CD14-positive monocyte (primary cell): Measurements from ENCODE around the gene NGFR. TPM values are rescaled to one million over a fixed set of nuclear protein-coding genes. Genes with fewer than 3 reads are reported as not detected.

Experiments
- DNase-seq, 3 donors: peaks; one replicate each; pipeline ENCODE4 v3.0.0-alpha.2; 2011 to 2022
- H2AFZ ChIP-seq: 2 replicates; pipeline ENCODE4 v1.6.0; 2012; ENCODE audit warnings: mild to moderate bottlenecking, low read depth, low read length, inconsistent platforms; ENCODE audit not compliant: insufficient read depth, poor library complexity, severe bottlenecking
- H3K27ac ChIP-seq, 2 donors: 1 replicate in 1 of 2; 2 replicates in 1 of 2; pipeline ENCODE4 v1.5.1; 2012 to 2013; ENCODE audit warnings: low read length in 2 of 2, control low read depth in 1 of 2, inconsistent platforms in 1 of 2, low read depth in 1 of 2, mild to moderate bottlenecking in 1 of 2
- H3K27me3 ChIP-seq, 2 donors: one replicate each; pipeline versions ENCODE4 v1.6.0 to v1.6.1; 2011 to 2013; ENCODE audit warnings: low read length in 2 of 2; ENCODE audit not compliant: control insufficient read depth in 2 of 2, insufficient read depth in 2 of 2
- H3K36me3 ChIP-seq, 2 donors: replicated peaks in 1 of 2; 1 replicate in 1 of 2; 2 replicates in 1 of 2; pipeline versions ENCODE4 v1.5.1 to v1.6.1; 2012 to 2013; ENCODE audit warnings: low read length in 2 of 2, control low read depth in 1 of 2, inconsistent platforms in 1 of 2, mild to moderate bottlenecking in 1 of 2; ENCODE audit not compliant: insufficient read depth in 2 of 2, control insufficient read depth in 1 of 2
- H3K4me1 ChIP-seq, 2 donors: 1 replicate in 1 of 2; 2 replicates in 1 of 2; pipeline versions ENCODE4 v1.5.1 to v1.6.1; 2012 to 2013; ENCODE audit warnings: low read length in 2 of 2, control low read depth in 1 of 2, inconsistent platforms in 1 of 2, mild to moderate bottlenecking in 1 of 2, moderate library complexity in 1 of 2; ENCODE audit not compliant: insufficient read depth in 2 of 2, control insufficient read depth in 1 of 2
- H3K4me2 ChIP-seq: replicated peaks from 2 replicates; pipeline ENCODE3; 2012; ENCODE audit warnings: low read length, moderate library complexity, mild to moderate bottlenecking; ENCODE audit not compliant: poor library complexity, severe bottlenecking; ENCODE audit errors: extremely low read depth
- H3K4me3 ChIP-seq, 3 experiments: fragments of 200-600 bp in 1 of 3; sonication (generic) in 1 of 3; replicated peaks in 1 of 3; 1 replicate in 2 of 3; 2 replicates in 1 of 3; pipeline ENCODE4 v1.5.1; 2011 to 2013; ENCODE audit warnings: low read length in 3 of 3, mild to moderate bottlenecking in 3 of 3, control low read depth in 2 of 3, low read depth in 2 of 3, inconsistent platforms in 1 of 3, moderate library complexity in 1 of 3
- H3K79me2 ChIP-seq: 2 replicates; pipeline ENCODE4 v1.6.0; 2012; ENCODE audit warnings: mild to moderate bottlenecking, control low read depth, inconsistent platforms, low read length, moderate library complexity; ENCODE audit not compliant: insufficient read depth
- H3K9ac ChIP-seq: 2 replicates; pipeline ENCODE4 v1.6.0; 2017; ENCODE audit warnings: low read length, mild to moderate bottlenecking; ENCODE audit not compliant: insufficient read depth, poor library complexity, severe bottlenecking
- H3K9me3 ChIP-seq, 2 donors: replicated peaks in 1 of 2; 1 replicate in 1 of 2; 2 replicates in 1 of 2; pipeline versions ENCODE4 v1.5.1 to v1.6.1; 2012 to 2013; ENCODE audit warnings: low read length in 2 of 2, control low read depth in 1 of 2; ENCODE audit not compliant: control insufficient read depth in 1 of 2, insufficient read depth in 1 of 2
- H4K20me1 ChIP-seq: 2 replicates; pipeline ENCODE4 v1.6.0; 2012; ENCODE audit warnings: mild to moderate bottlenecking, low read length, control low read depth, moderate library complexity; ENCODE audit not compliant: insufficient read depth
- H3K27ac Mint-ChIP-seq, 7 donors: one replicate each; pipeline ENCODE4 v1.8.0; 2020; ENCODE audit warnings: mild to moderate bottlenecking in 7 of 7, mixed read lengths in 7 of 7, moderate library complexity in 6 of 7, inconsistent platforms in 2 of 7
- H3K27me3 Mint-ChIP-seq, 3 donors: one replicate each; pipeline ENCODE4 v1.8.0; 2021 to 2022; ENCODE audit warnings: low read depth in 3 of 3, mild to moderate bottlenecking in 3 of 3, mixed read lengths in 3 of 3, moderate library complexity in 3 of 3, inconsistent platforms in 1 of 3
- H3K36me3 Mint-ChIP-seq, 2 donors: one replicate each; pipeline ENCODE4 v1.8.0; 2020; ENCODE audit warnings: mixed read lengths in 2 of 2, inconsistent platforms in 1 of 2, mild to moderate bottlenecking in 1 of 2
- H3K4me1 Mint-ChIP-seq: one replicate; pipeline ENCODE4 v1.8.0; 2020; ENCODE audit warnings: mild to moderate bottlenecking, mixed read lengths
- H3K4me3 Mint-ChIP-seq, 2 donors: one replicate each; pipeline ENCODE4 v1.8.0; 2020; ENCODE audit warnings: mild to moderate bottlenecking in 2 of 2, mixed read lengths in 2 of 2, moderate library complexity in 1 of 2
- H3K9me3 Mint-ChIP-seq, 7 donors: one replicate each; pipeline ENCODE4 v1.8.0; 2020 to 2022; ENCODE audit warnings: mixed read lengths in 7 of 7, mild to moderate bottlenecking in 6 of 7, moderate library complexity in 6 of 7, inconsistent platforms in 2 of 7
- CTCF ChIP-seq: fragments of 200-600 bp; IDR thresholded peaks from one replicate; pipeline ENCODE4 v1.8.0; 2022; ENCODE audit warnings: antibody characterized with exemption, mild to moderate bottlenecking
- WGBS: methylation state at CpG from one replicate; pipeline ENCODE4 v1.1.5; 2013; ENCODE audit warnings: missing lambda C conversion rate; ENCODE audit not compliant: insufficient coverage; 5-methylcytosine and 5-hydroxymethylcytosine counted together
- intact Hi-C, 2 donors: fragments of 100-400 bp; cut with micrococcal nuclease; formaldehyde crosslinking; loops; one replicate each; pipeline versions ENCODE4 v1.15.0 to v1.15.1; 2023
- polyA plus RNA-seq, 3 donors: library from polyadenylated mRNA; depleted of rRNA in 1 of 3; unstranded in 2 of 3; stranded (reverse) in 1 of 3; fragments of 300-500 nt in 2 of 3; fragments of >200 nt in 1 of 3; fragmentation: Illumina TruSeq in 2 of 3; gene quantifications; 1 replicate in 2 of 3; 2 replicates in 1 of 3; pipeline ENCODE4 v1.2.3, GENCODE V29; 2012 to 2021

NGFR gene
- polyA plus RNA-seq, 3 donors: 0.05 to 0.19 TPM; not detected in 1

- H3K4me3 Mint-ChIP-seq: no peak overlapping the region
- H3K79me2 ChIP-seq: no peaks in the 10 kb centered on the region
- H3K27me3 Mint-ChIP-seq: peaks cover 63 to 79% (median 67%) of the 10 kb centered on the region in 3 donors
- H3K9me3 Mint-ChIP-seq: peaks cover 2 to 23% (median 13%) of the 10 kb centered on the region in 7 donors
- H3K27me3 ChIP-seq: peaks cover 23 to 60% of the 10 kb centered on the region in 2 donors
- no peaks in the 10 kb centered on the region for H3K36me3 Mint-ChIP-seq
- no peak overlapping the region for H3K27ac ChIP-seq
- no peaks in the 10 kb centered on the region for H3K36me3 ChIP-seq
- H2AFZ ChIP-seq: no peak overlapping the region
- H3K27ac Mint-ChIP-seq: no peak overlapping the region
- DNase-seq: no peak
- no peak overlapping the region for H3K4me2 ChIP-seq
- peaks cover 4% of the 10 kb centered on the region for H3K4me1 Mint-ChIP-seq
- no peak for TF ChIP-seq CTCF
- H3K9ac ChIP-seq: no peak overlapping the region
- WGBS: no CpG with 5 or more reads among the region's 9 CpGs
- no peaks in the 10 kb centered on the region for H4K20me1 ChIP-seq
- peaks cover 0 to 3% of the 10 kb centered on the region in 2 donors for H3K4me1 ChIP-seq
- intact Hi-C loops: no loop called here
- peaks cover 8 to 10% of the 10 kb centered on the region in 2 donors for H3K9me3 ChIP-seq
- H3K4me3 ChIP-seq: no peak overlapping the region
Measured at GRCh38 chr17:49473900-49474751, 21.0 kb upstream of the NGFR start.

DNA sequence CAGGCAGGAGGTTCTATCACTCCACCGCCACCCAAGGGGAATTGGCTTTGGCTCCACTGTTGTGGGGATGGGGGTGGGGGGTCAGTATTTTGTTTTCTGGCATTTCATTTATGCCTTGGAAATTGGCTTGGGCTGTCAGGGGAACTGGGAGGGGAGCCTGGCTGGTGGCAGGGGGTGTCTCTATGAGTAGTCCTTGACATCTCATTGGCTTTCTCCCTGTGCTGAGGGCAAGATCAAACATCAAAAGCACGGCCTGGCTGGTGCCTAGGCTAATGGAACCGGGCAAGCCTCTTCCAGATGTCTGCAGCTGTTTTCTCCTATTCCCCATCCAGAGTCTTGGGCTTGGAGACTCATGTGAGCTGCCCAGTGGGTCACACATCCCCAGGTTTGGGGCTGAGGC lies 17.4 kb upstream of the NGFR start:
- Mint-ChIP-seq H3K4me1 (peaks cover 10% of the 10 kb centered on the region), H3K4me3 (peak overlapping the region in 1 of 2 donors; percentile 17), H3K36me3 (no peaks in the 10 kb centered on the region), H3K9me3 (peaks cover 2 to 18% (median 10%) of the 10 kb centered on the region in 7 donors), H3K27ac (no peak overlapping the region), H3K27me3 (peaks cover 30 to 61% (median 44%) of the 10 kb centered on the region in 3 donors)
- no peak for DNase-seq
- H3K4me2 ChIP-seq: no peak overlapping the region
- H3K9me3 ChIP-seq: peaks cover 0 to 8% of the 10 kb centered on the region in 2 donors
- intact Hi-C loops: no loop called here
- no peaks in the 10 kb centered on the region for H3K36me3 ChIP-seq
- 78% methylated on average over 3 of the region's 3 CpGs for WGBS
- no peak overlapping the region for H2AFZ ChIP-seq
- H3K4me1 ChIP-seq: peaks cover 0 to 7% of the 10 kb centered on the region in 2 donors
- no peak for TF ChIP-seq CTCF
- no peaks in the 10 kb centered on the region for H3K79me2 ChIP-seq
- no peaks in the 10 kb centered on the region for H4K20me1 ChIP-seq
- no peak overlapping the region for H3K27ac ChIP-seq
- no peak overlapping the region for H3K4me3 ChIP-seq
- no peak overlapping the region for H3K9ac ChIP-seq
- peaks cover 0 to 25% of the 10 kb centered on the region in 2 donors for H3K27me3 ChIP-seq
